PFSK-1 (cell line): ENCODE results near the gene SLC29A2.

Source experiments
- FOXP2 ChIP-seq: optimal IDR thresholded peaks from 2 replicates; pipeline ENCODE3; 2011; ENCODE audit warnings: borderline replicate concordance, control low read depth, inconsistent platforms; ENCODE audit not compliant: insufficient read depth; ENCODE audit errors: extremely low read length, extremely low read depth
- POLR2AphosphoS5 ChIP-seq: IDR thresholded peaks from 2 replicates; pipeline ENCODE4 v1.6.1; 2012; ENCODE audit warnings: low read depth, mild to moderate bottlenecking, control low read depth, low read length, moderate library complexity
- SIN3A ChIP-seq: IDR thresholded peaks from 2 replicates; pipeline ENCODE4 v1.6.1; 2012; ENCODE audit warnings: mild to moderate bottlenecking, low read length, moderate library complexity, borderline replicate concordance; ENCODE audit not compliant: insufficient read depth
- TAF1 ChIP-seq: IDR thresholded peaks from 2 replicates; pipeline ENCODE4 v1.6.1; 2012; ENCODE audit warnings: low read length, control low read depth, borderline replicate concordance; ENCODE audit not compliant: insufficient read depth
- TF ChIP-seq, protein P1 (sequence below), 2 experiments: IDR thresholded peaks; 2 replicates each; pipeline versions ENCODE4 v1.6.1 to v1.8.0; 2011 to 2012; ENCODE audit warnings: low read depth in 2 of 2, low read length in 2 of 2, control low read depth in 1 of 2, inconsistent platforms in 1 of 2, mild to moderate bottlenecking in 1 of 2, moderate library complexity in 1 of 2; ENCODE audit not compliant: insufficient read depth in 1 of 2

The SLC29A2 gene

DNA sequence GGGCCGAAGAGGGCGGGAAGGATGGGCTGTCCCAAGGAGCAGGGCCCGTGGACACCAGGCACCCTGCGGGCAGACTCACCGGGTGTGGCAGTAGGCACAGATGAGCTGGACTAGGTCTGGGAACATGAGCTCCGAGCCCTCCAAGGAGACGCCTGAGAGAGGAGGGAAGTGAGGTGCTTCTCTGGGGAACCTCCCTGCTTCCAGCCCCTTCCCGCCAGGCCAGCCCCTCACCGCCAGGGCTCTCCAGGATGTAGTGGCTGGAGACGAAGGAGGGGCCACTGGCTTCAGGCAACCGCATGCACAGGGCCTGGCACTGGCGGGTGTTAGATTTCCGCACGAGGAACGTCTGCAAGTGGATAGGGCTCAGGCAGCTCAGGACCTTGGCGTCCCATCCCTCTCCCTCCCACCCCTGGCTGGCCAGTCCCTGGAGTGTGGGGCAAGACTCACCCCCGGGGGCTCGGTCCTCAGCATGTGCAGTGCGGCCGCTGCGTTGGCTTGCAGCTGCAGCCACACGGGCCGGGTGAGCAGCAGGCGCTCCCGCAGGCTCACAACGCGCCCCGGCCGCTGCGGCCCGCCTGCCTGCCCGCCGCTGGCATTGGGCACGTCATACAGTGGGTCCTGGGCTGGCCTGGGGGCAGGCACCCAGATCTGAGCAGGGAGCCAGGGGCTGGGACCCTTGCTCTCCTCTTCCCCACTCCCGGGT lies 35.9 kb downstream of the SLC29A2 start:
- TF ChIP-seq FOXP2 (no peak), TAF1 (no peak), POLR2AphosphoS5 (no peak), SIN3A (no peak)
- TF ChIP-seq, protein P1, sequence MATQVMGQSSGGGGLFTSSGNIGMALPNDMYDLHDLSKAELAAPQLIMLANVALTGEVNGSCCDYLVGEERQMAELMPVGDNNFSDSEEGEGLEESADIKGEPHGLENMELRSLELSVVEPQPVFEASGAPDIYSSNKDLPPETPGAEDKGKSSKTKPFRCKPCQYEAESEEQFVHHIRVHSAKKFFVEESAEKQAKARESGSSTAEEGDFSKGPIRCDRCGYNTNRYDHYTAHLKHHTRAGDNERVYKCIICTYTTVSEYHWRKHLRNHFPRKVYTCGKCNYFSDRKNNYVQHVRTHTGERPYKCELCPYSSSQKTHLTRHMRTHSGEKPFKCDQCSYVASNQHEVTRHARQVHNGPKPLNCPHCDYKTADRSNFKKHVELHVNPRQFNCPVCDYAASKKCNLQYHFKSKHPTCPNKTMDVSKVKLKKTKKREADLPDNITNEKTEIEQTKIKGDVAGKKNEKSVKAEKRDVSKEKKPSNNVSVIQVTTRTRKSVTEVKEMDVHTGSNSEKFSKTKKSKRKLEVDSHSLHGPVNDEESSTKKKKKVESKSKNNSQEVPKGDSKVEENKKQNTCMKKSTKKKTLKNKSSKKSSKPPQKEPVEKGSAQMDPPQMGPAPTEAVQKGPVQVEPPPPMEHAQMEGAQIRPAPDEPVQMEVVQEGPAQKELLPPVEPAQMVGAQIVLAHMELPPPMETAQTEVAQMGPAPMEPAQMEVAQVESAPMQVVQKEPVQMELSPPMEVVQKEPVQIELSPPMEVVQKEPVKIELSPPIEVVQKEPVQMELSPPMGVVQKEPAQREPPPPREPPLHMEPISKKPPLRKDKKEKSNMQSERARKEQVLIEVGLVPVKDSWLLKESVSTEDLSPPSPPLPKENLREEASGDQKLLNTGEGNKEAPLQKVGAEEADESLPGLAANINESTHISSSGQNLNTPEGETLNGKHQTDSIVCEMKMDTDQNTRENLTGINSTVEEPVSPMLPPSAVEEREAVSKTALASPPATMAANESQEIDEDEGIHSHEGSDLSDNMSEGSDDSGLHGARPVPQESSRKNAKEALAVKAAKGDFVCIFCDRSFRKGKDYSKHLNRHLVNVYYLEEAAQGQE (IDR thresholded peaks at IDR 0.05; ENCODE audit: insufficient read depth in 1 of 2, low read depth in 2 of 2, low read length in 2 of 2): no peak

DNA sequence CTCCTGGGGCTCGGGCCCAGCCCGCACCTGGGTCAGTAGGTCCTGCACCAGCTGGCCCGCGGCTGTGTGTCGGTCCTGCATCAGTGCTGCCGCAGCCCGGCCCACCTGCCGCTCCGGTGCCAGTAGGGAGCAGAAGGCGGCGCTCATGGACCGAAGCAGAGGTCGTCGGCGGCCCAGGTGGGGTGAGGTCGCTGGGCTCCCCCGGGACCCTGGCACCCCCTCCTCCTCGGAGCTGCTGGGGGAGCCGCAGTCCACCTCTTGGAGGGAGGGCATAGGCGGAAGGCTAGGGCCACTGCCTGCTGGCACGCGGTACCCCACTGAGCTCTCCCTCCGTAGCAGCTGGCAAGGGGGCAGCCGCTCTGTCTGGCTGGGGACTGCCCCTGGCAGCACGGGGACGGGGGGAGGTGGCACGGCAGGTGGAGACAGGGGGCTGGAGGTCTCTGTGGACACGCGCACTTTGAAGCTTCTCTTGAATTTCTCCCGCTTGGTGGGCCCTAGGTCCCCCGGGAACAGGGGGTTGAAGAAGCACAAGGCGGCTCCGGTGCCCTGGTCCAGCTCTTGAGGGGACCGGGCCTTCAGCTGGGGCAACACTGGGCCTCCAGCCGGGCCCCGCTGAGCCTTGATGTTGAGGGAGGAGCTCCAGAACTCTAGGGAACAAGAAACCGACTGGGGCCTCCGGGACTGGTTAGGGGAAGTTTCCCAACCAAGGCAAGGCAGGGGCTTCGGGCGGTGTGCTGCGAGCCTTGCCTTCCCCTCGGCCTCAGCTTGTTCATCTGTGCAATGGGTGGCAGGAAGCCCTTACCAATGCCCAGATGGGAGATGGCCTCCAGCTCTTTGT lies 36.7 kb downstream of the SLC29A2 start:
- TF ChIP-seq SIN3A: no peak
- TF ChIP-seq FOXP2: no peak
- TF ChIP-seq TAF1: no peak
- no peak for TF ChIP-seq POLR2AphosphoS5
- TF ChIP-seq, protein P1 (IDR thresholded peaks at IDR 0.05; ENCODE audit: insufficient read depth in 1 of 2, low read depth in 2 of 2, low read length in 2 of 2): no peak

DNA sequence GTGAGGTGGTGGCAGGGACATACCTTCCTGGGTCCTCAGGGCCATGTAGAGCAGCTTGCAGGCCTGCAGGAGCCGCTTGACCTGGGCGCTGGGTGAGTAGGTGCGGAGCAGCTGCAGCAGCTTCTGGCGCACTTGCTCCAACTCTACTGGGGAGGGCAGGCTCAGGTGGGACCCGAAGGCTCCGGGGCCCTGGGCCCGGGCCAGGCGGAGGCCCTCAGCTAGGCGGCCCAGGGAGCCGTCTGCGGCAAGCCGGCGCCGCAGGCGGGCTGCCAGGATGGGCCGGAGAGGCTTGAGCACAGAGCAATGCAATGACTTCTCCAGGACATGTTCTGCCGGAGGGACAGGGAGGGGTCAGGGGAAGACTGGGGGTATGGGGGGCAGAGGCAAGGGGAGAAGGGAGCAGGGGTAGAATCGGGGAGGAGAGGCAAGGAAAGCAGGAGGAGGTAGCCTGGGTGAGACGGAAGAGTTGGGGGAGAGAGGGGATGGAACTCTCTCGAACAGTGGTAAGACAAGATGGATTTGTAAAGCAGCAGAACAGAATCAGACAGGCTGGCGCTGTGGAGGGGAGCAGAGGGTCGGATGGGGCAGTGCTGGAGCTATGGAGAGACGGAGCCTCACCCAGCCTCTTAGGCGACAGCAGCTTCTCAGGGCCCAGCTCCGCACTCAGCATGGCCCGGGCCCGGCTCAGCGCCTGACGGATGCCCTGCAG lies 37.5 kb downstream of the SLC29A2 start:
- TF ChIP-seq TAF1 (no peak), SIN3A (no peak), FOXP2 (no peak), POLR2AphosphoS5 (no peak)
- TF ChIP-seq, protein P1 (IDR thresholded peaks at IDR 0.05; ENCODE audit: insufficient read depth in 1 of 2, low read depth in 2 of 2, low read length in 2 of 2): no peak

DNA sequence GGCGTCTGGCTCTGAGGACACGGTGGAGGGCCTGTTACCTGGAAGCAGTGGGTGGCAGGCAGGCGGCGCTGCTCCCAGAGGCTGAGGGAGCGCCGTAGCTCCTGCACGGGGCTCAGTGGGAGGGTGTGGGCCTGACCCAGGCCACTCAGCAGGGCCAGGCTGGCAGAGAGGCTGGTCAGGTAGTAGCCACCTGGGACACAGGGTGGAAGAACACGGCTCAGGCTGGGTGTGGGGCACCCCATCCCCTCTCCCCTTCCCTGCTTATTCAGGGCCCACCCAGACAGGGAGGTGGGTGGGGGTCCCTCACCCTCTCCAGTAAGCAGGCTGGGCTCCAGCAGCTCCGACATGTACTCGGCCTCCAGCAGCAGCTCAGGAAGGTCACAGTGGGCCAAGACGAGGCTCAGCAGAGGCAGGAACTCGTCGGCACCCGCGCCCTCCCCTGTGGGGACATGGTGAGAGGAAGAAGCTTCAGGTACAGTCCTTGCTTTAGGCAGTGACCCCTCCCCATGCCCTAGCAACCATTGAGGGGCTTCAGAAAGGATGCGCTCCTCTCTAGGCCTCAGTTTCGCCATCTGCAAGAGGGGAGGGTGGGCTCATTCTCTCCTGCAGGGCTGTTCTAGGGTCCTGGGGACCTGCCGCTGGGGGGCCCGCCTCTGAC lies 38.2 kb downstream of the SLC29A2 start:
- no peak for TF ChIP-seq POLR2AphosphoS5
- TF ChIP-seq, protein P1 (IDR thresholded peaks at IDR 0.05; ENCODE audit: insufficient read depth in 1 of 2, low read depth in 2 of 2, low read length in 2 of 2): no peak
- TF ChIP-seq TAF1: no peak
- no peak for TF ChIP-seq FOXP2
- no peak for TF ChIP-seq SIN3A
